Natural killer cell (primary cell): ENCODE measurements around the gene PMIS2. TPM values are rescaled to one million over a fixed set of nuclear protein-coding genes. Genes with fewer than 3 reads are reported as not detected.

Source experiments
- ATAC-seq, 3 donors: fragments of 150-1000 bp in 2 of 3; fragments of 200-7000 bp in 1 of 3; cut with Tn5 transposase; 1 replicate in 1 of 3; 2 replicates in 2 of 3; pipeline ENCODE4 v1.10.0; 2021; ENCODE audit warnings: mild to moderate bottlenecking in 2 of 3, moderate library complexity in 2 of 3
- DNase-seq, 2 donors: peaks; one replicate each; pipeline versions ENCODE4 v3.0.0 to v3.0.0-alpha.2; 2013 to 2021; ENCODE audit warnings: mixed read lengths in 1 of 2
- H3K27ac ChIP-seq: one replicate; pipeline ENCODE4 v1.5.1; 2013; ENCODE audit warnings: mild to moderate bottlenecking, low read length
- H3K27me3 ChIP-seq: one replicate; pipeline ENCODE4 v1.6.1; 2013; ENCODE audit warnings: low read length; ENCODE audit not compliant: control insufficient read depth, insufficient read depth
- H3K36me3 ChIP-seq: one replicate; pipeline ENCODE4 v1.6.1; 2013; ENCODE audit warnings: low read length; ENCODE audit not compliant: control insufficient read depth, insufficient read depth
- H3K4me1 ChIP-seq: one replicate; pipeline ENCODE4 v1.6.1; 2013; ENCODE audit warnings: low read length; ENCODE audit not compliant: control insufficient read depth, insufficient read depth
- H3K4me3 ChIP-seq: one replicate; pipeline ENCODE4 v1.5.1; 2013; ENCODE audit warnings: low read length
- H3K9me3 ChIP-seq: one replicate; pipeline ENCODE4 v1.6.1; 2013; ENCODE audit warnings: low read length; ENCODE audit not compliant: control insufficient read depth, insufficient read depth
- H3K27ac Mint-ChIP-seq, 2 donors: one replicate each; pipeline ENCODE4 v1.8.0; 2022; ENCODE audit warnings: mild to moderate bottlenecking in 2 of 2, mixed read lengths in 2 of 2, moderate library complexity in 1 of 2
- H3K27me3 Mint-ChIP-seq, 2 donors: one replicate each; pipeline ENCODE4 v1.8.0; 2022; ENCODE audit warnings: low read depth in 2 of 2, mixed read lengths in 2 of 2
- H3K36me3 Mint-ChIP-seq: one replicate; pipeline ENCODE4 v1.8.0; 2022; ENCODE audit warnings: mixed read lengths
- H3K4me1 Mint-ChIP-seq, 2 donors: one replicate each; pipeline ENCODE4 v1.8.0; 2022; ENCODE audit warnings: mixed read lengths in 2 of 2
- H3K4me3 Mint-ChIP-seq: one replicate; pipeline ENCODE4 v1.8.0; 2022; ENCODE audit warnings: mild to moderate bottlenecking, moderate library complexity, mixed read lengths
- H3K9me3 Mint-ChIP-seq, 2 donors: one replicate each; pipeline ENCODE4 v1.8.0; 2022; ENCODE audit warnings: mixed read lengths in 2 of 2
- CTCF ChIP-seq: fragments of 200-600 bp; IDR thresholded peaks from one replicate; pipeline ENCODE4 v1.8.0; 2022; ENCODE audit warnings: antibody characterized with exemption
- WGBS: methylation state at CpG from one replicate; pipeline ENCODE4 v1.1.7; 2013; ENCODE audit warnings: missing lambda C conversion rate; ENCODE audit not compliant: insufficient coverage; 5-methylcytosine and 5-hydroxymethylcytosine counted together
- intact Hi-C: fragments of 100-400 bp; cut with micrococcal nuclease; formaldehyde crosslinking; loops from one replicate; pipeline ENCODE4 v1.14.2; 2022
- total RNA-seq, 4 donors: library from RNA; stranded (reverse); fragments of 120-200 nt in 1 of 4; gene quantifications; one replicate each; pipeline versions ENCODE4 v1.2.3 to v1.2.4, GENCODE V29; 2013 to 2022

PMIS2 gene
- total RNA-seq = not detected
- total RNA-seq (2013) = not detected

- no peaks in the 10 kb centered on the region for H3K36me3 Mint-ChIP-seq
- peaks cover 19 to 25% of the 10 kb centered on the region in 2 donors for H3K27me3 Mint-ChIP-seq
- ATAC-seq (peak in 1 of 3 donors; percentile 68), DNase-seq (peak in 1 of 2 donors; percentile 19)
- H3K4me1 Mint-ChIP-seq = no peaks in the 10 kb centered on the region
- no peak within 1 kb of the TSS for H3K4me3 Mint-ChIP-seq
- intact Hi-C loops = loop anchor here (5.0 kb wide), 1 partner anchor 39 kb away; the partner anchor contains the start of gene TMEM147
- Histone ChIP-seq H3K27ac (no peak within 1 kb of the TSS), H3K4me3 (no peak within 1 kb of the TSS), H3K4me1 (no peaks in the 10 kb centered on the region), H3K36me3 (no peaks in the 10 kb centered on the region), H3K27me3 (no peaks in the 10 kb centered on the region), H3K9me3 (no peaks in the 10 kb centered on the region)
- whole genome bisulfite sequencing = 36% methylated on average over 14 of the region's 16 CpGs
- H3K27ac Mint-ChIP-seq = no peak within 1 kb of the TSS
- no peak for TF ChIP-seq CTCF
- no peaks in the 10 kb centered on the region for H3K9me3 Mint-ChIP-seq
These were observed at the start of gene PMIS2 for GRCh38 chr19:35585848-35586247. PMIS2 (plus strand) TSS chr19:35586173; CDS start chr19:35586260, 87 bp downstream.

DNA sequence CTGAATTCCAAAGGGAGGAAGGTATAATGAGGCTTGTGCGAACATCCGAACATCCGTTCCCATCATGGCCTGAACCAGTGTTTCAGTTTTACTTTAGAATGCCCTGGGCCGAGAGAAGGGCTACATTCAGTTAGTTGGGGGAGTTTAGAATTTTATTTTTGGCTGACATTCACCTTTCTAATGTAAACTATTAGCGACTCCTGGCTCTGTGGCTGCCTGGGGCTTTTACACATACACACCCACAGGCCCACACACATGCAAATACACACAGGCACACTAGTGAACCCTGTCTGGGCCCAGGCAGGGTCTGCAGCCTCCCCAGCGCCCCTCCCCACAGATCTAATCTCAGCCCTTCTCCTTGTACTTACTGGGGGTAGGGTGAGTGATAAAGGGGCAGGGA, 46.7 kb upstream of the PMIS2 start:
- no peak for ATAC-seq
- DNase-seq = no peak
- Histone ChIP-seq H3K27me3 (no peaks in the 10 kb centered on the region), H3K4me3 (no peak overlapping the region), H3K36me3 (no peaks in the 10 kb centered on the region), H3K4me1 (peaks cover 24% of the 10 kb centered on the region), H3K27ac (no peak overlapping the region), H3K9me3 (no peaks in the 10 kb centered on the region)
- peaks cover 0 to 2% of the 10 kb centered on the region in 2 donors for H3K27me3 Mint-ChIP-seq
- no peaks in the 10 kb centered on the region for H3K9me3 Mint-ChIP-seq
- H3K4me3 Mint-ChIP-seq = no peak overlapping the region
- 67% methylated on average over 4 of the region's 6 CpGs for WGBS
- no peaks in the 10 kb centered on the region for H3K36me3 Mint-ChIP-seq
- peaks cover 7 to 30% of the 10 kb centered on the region in 2 donors for H3K4me1 Mint-ChIP-seq
- no peak for TF ChIP-seq CTCF
- intact Hi-C loops = no loop called here
- no peak overlapping the region for H3K27ac Mint-ChIP-seq

GRCh38 chr19:35539850-35540249, 46.1 kb upstream of the PMIS2 start:
- no peaks in the 10 kb centered on the region for H3K36me3 Mint-ChIP-seq
- H3K36me3 ChIP-seq = no peaks in the 10 kb centered on the region
- TF ChIP-seq CTCF = no peak
- peaks cover 24% of the 10 kb centered on the region for H3K4me1 ChIP-seq
- H3K4me3 Mint-ChIP-seq = no peak overlapping the region
- H3K27me3 ChIP-seq = no peaks in the 10 kb centered on the region
- no peaks in the 10 kb centered on the region for H3K9me3 ChIP-seq
- intact Hi-C loops = no loop called here
- peaks cover 13 to 33% of the 10 kb centered on the region in 2 donors for H3K4me1 Mint-ChIP-seq
- no peak for ATAC-seq
- no peak overlapping the region for H3K27ac ChIP-seq
- H3K9me3 Mint-ChIP-seq = no peaks in the 10 kb centered on the region
- peaks cover 0 to 1% of the 10 kb centered on the region in 2 donors for H3K27me3 Mint-ChIP-seq
- H3K4me3 ChIP-seq = no peak overlapping the region
- DNase-seq = no peak
- WGBS = 92% methylated on average over 12 of the region's 12 CpGs
- no peak overlapping the region for H3K27ac Mint-ChIP-seq

GRCh38 chr19:35540356-35540927, 45.5 kb upstream of the PMIS2 start:
- WGBS = 56% methylated on average over 7 of the region's 7 CpGs
- Mint-ChIP-seq H3K9me3 (no peaks in the 10 kb centered on the region), H3K27me3 (no peaks in the 10 kb centered on the region), H3K27ac (no peak overlapping the region), H3K36me3 (no peaks in the 10 kb centered on the region), H3K4me1 (peaks cover 14 to 31% of the 10 kb centered on the region in 2 donors), H3K4me3 (peak overlapping the region; percentile 60)
- H3K4me1 ChIP-seq = peaks cover 27% of the 10 kb centered on the region
- H3K9me3 ChIP-seq = no peaks in the 10 kb centered on the region
- no peak for DNase-seq
- ATAC-seq = no peak
- H3K4me3 ChIP-seq = no peak overlapping the region
- intact Hi-C loops = no loop called here
- H3K27me3 ChIP-seq = no peaks in the 10 kb centered on the region
- H3K27ac ChIP-seq = no peak overlapping the region
- no peaks in the 10 kb centered on the region for H3K36me3 ChIP-seq
- no peak for TF ChIP-seq CTCF
